Measurements from ENCODE around the gene CD3E.

GRCh38 chr11:118294053-118294452 lies 10.5 kb upstream of the CD3E start:
- TF ChIP-seq, protein P1, sequence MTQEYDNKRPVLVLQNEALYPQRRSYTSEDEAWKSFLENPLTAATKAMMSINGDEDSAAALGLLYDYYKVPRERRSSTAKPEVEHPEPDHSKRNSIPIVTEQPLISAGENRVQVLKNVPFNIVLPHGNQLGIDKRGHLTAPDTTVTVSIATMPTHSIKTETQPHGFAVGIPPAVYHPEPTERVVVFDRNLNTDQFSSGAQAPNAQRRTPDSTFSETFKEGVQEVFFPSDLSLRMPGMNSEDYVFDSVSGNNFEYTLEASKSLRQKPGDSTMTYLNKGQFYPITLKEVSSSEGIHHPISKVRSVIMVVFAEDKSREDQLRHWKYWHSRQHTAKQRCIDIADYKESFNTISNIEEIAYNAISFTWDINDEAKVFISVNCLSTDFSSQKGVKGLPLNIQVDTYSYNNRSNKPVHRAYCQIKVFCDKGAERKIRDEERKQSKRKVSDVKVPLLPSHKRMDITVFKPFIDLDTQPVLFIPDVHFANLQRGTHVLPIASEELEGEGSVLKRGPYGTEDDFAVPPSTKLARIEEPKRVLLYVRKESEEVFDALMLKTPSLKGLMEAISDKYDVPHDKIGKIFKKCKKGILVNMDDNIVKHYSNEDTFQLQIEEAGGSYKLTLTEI (CRISPR knock-in tag; conservative IDR thresholded peaks at IDR 0.05), result no peak
- TF ChIP-seq ATF3 (CRISPR knock-in tag; IDR thresholded peaks at IDR 0.05), result no peak
- TF ChIP-seq TAF1 (CRISPR knock-in tag; IDR thresholded peaks at IDR 0.05), result no peak
- no peak for TF ChIP-seq ZNF569 (CRISPR knock-in tag; IDR thresholded peaks at IDR 0.05; ENCODE audit: borderline replicate concordance)
- TF ChIP-seq, protein P2, sequence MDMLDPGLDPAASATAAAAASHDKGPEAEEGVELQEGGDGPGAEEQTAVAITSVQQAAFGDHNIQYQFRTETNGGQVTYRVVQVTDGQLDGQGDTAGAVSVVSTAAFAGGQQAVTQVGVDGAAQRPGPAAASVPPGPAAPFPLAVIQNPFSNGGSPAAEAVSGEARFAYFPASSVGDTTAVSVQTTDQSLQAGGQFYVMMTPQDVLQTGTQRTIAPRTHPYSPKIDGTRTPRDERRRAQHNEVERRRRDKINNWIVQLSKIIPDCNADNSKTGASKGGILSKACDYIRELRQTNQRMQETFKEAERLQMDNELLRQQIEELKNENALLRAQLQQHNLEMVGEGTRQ (IDR thresholded peaks at IDR 0.05; ENCODE audit: low read depth, low read length), result no peak
- TF ChIP-seq, protein P2 (CRISPR knock-in tag; IDR thresholded peaks at IDR 0.05; ENCODE audit: borderline replicate concordance), result no peak
